ENCODE results near the gene GAA. TPM values are rescaled to one million over a fixed set of nuclear protein-coding genes. Genes with fewer than 3 reads are reported as not detected.
A peak's percentile ranks its signal among the peaks of the same experiment; 100 is the strongest.

Gene GAA
- total and polyA plus RNA-seq, 9 donors: 2.4 to 77.3 (median 25.6) TPM

DNA sequence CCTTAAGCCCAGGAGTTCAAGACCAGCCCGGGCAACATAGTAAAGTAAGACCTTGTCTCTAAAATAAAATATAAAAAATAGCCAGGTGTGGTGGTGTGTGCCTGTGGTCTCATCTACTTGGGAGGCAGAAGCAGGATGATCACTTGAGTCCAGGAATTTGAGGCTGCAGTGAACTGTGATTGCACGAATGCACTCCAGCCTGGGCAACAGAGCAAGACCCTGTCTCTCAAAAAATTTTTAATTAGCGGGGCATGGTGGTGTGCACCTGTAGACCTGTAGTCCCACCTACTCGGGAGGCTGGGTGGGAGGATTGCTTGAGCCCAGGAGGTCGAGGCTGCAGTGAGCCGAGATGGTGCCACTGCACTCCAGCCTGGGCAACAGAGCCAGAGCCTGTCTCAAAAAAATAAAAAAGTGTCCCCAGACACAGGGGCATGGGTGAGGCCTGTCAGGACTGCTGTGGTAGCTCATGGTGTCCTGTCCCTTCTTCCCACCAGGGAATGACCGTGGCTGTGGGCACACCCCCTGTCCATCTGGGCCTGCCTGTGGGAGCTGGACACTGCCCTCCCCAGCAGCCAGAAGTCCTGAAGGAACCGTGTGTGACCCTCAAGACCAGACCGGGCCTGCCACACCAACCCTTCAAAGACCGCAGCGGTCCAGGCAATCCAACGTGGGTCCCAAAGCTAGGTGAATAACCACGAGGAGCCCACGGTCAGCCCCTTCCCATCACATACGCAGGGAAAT, 30.8 kb upstream of the GAA start:
- DNase-seq: peak; percentile 30 to 57 (median 40)
- peak overlapping the region; percentile 38 for H3K4me3 ChIP-seq
- peak overlapping the region; percentile 79 to 85 for H3K27ac ChIP-seq
- intact Hi-C loops (cut with DNase I): loop anchor here in 1 of 4 donors (5.0 kb wide), 1 partner anchor 43 kb away; no protein-coding TSS in a partner anchor
- no peaks in the 10 kb centered on the region for H3K36me3 ChIP-seq
- WGBS, 3 donors: 53 to 57% (median 55%) methylated on average over 15 of the region's 15 CpGs
- peaks cover 17% of the 10 kb centered on the region for H3K4me1 ChIP-seq (ENCODE audit: insufficient read depth)
- no peaks in the 10 kb centered on the region for H3K9me3 ChIP-seq
- TF ChIP-seq EP300 (IDR thresholded peaks at IDR 0.05) (no peak), POLR2A (IDR thresholded peaks at IDR 0.05) (no peak)
- TF ChIP-seq, protein P1, sequence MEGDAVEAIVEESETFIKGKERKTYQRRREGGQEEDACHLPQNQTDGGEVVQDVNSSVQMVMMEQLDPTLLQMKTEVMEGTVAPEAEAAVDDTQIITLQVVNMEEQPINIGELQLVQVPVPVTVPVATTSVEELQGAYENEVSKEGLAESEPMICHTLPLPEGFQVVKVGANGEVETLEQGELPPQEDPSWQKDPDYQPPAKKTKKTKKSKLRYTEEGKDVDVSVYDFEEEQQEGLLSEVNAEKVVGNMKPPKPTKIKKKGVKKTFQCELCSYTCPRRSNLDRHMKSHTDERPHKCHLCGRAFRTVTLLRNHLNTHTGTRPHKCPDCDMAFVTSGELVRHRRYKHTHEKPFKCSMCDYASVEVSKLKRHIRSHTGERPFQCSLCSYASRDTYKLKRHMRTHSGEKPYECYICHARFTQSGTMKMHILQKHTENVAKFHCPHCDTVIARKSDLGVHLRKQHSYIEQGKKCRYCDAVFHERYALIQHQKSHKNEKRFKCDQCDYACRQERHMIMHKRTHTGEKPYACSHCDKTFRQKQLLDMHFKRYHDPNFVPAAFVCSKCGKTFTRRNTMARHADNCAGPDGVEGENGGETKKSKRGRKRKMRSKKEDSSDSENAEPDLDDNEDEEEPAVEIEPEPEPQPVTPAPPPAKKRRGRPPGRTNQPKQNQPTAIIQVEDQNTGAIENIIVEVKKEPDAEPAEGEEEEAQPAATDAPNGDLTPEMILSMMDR (IDR thresholded peaks at IDR 0.05): no peak
- no peaks in the 10 kb centered on the region for H3K27me3 ChIP-seq

- intact Hi-C loops (cut with DNase I): loop anchor here in 1 of 4 donors (5.0 kb wide), 1 partner anchor 44 kb away; no protein-coding TSS in a partner anchor
- H3K36me3 ChIP-seq: no peaks in the 10 kb centered on the region
- peak overlapping the region; percentile 38 for H3K4me3 ChIP-seq
- no peaks in the 10 kb centered on the region for H3K9me3 ChIP-seq
- peaks cover 17% of the 10 kb centered on the region for H3K4me1 ChIP-seq (ENCODE audit: insufficient read depth)
- H3K27me3 ChIP-seq: no peaks in the 10 kb centered on the region
- peak overlapping the region; percentile 79 to 85 for H3K27ac ChIP-seq
- TF ChIP-seq EP300 (IDR thresholded peaks at IDR 0.05): no peak
- no peak for TF ChIP-seq POLR2A (IDR thresholded peaks at IDR 0.05)
- TF ChIP-seq, protein P1 (IDR thresholded peaks at IDR 0.05): no peak
- 1 to 4% (median 3%) methylated on average over 20 of the region's 20 CpGs for WGBS, 3 donors
- DNase-seq: peak; percentile 75 to 91 (median 85)
Observed at GRCh38 chr17:80071116-80071841, 30.1 kb upstream of the GAA start.

- H3K9me3 ChIP-seq: no peaks in the 10 kb centered on the region
- no peak overlapping the region for H3K4me3 ChIP-seq
- intact Hi-C loops (cut with DNase I): loop anchor here in 1 of 4 donors (5.0 kb wide), 1 partner anchor 45 kb away; no protein-coding TSS in a partner anchor
- no peak for DNase-seq
- no peak overlapping the region for H3K27ac ChIP-seq
- H3K36me3 ChIP-seq: no peaks in the 10 kb centered on the region
- TF ChIP-seq, protein P1 (IDR thresholded peaks at IDR 0.05): no peak
- TF ChIP-seq POLR2A (IDR thresholded peaks at IDR 0.05) (no peak), EP300 (IDR thresholded peaks at IDR 0.05) (no peak)
- peaks cover 17% of the 10 kb centered on the region for H3K4me1 ChIP-seq (ENCODE audit: insufficient read depth)
- H3K27me3 ChIP-seq: no peaks in the 10 kb centered on the region
- WGBS, 3 donors: 90 to 93% (median 91%) methylated on average over 6 of the region's 6 CpGs
Observed at GRCh38 chr17:80072410-80072809, 29.0 kb upstream of the GAA start.

DNA sequence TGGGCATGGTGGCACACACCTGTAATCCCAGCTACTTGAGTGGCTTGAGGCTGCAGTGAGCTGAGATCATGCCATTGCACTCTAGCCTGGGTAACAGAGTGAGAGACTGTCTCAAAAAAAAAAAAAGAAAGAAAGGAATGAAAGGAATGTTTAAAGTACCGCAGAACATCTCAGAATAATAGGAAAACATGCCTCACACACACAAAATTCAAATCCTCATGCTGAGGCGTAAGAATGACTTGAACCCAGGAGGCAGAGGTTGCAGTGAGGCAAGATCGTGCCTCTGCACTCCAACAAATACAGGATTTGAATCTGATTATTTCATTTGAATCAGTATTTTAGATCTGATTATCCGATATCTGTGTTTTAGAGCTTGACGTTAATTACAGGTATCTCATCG, 21.3 kb upstream of the GAA start:
- TF ChIP-seq, protein P1 (IDR thresholded peaks at IDR 0.05): no peak
- TF ChIP-seq EP300 (IDR thresholded peaks at IDR 0.05) (no peak), POLR2A (IDR thresholded peaks at IDR 0.05) (no peak)
- Histone ChIP-seq H3K36me3 (no peaks in the 10 kb centered on the region), H3K9me3 (no peaks in the 10 kb centered on the region), H3K27me3 (no peaks in the 10 kb centered on the region), H3K27ac (no peak overlapping the region), H3K4me3 (no peak overlapping the region), H3K4me1 (ENCODE audit: insufficient read depth) (no peaks in the 10 kb centered on the region)
- no peak for DNase-seq
- 58 to 64% (median 61%) methylated on average over 6 of the region's 6 CpGs for WGBS, 3 donors
- intact Hi-C loops (cut with DNase I): loop anchor here in 1 of 4 donors (5.0 kb wide), 1 partner anchor 73 kb away; no protein-coding TSS in a partner anchor
